GM23338 (cell line): Measurements from ENCODE around the gene PPP4R3C. TPM values are rescaled to one million over a fixed set of nuclear protein-coding genes. Genes with fewer than 3 reads are reported as not detected.

Source experiments
- ATAC-seq: fragments of 200-7000 bp; cut with Tn5 transposase; 3 replicates; pipeline ENCODE4 v1.9.1; 2020
- DNase-seq: peaks from one replicate; pipeline ENCODE4 v3.0.0-alpha.2; 2015; ENCODE audit warnings: low spot score
- H2AFZ ChIP-seq: fragments of 200-600 bp; sonication (generic); 2 replicates; pipeline ENCODE4 v1.8.0; 2016; ENCODE audit warnings: antibody characterized with exemption, mild to moderate bottlenecking, moderate library complexity
- H3F3A ChIP-seq: fragments of 200-600 bp; sonication (generic); replicated peaks from 2 replicates; pipeline ENCODE4 v1.8.0; 2017; ENCODE audit warnings: antibody characterized with exemption, mixed run types, low read depth
- H3K27ac ChIP-seq: fragments of 200-600 bp; sonication (generic); 2 replicates; pipeline ENCODE4 v1.6.1; 2016; ENCODE audit warnings: low read depth
- H3K27me3 ChIP-seq: fragments of 200-600 bp; sonication (generic); 2 replicates; pipeline ENCODE4 v1.8.0; 2016; ENCODE audit warnings: mild to moderate bottlenecking, mixed run types, moderate library complexity; ENCODE audit not compliant: insufficient read depth
- H3K36me3 ChIP-seq: fragments of 200-600 bp; sonication (generic); 2 replicates; pipeline ENCODE4 v1.8.0; 2016; ENCODE audit warnings: mild to moderate bottlenecking; ENCODE audit not compliant: insufficient read depth
- H3K4me1 ChIP-seq: fragments of 200-600 bp; sonication (generic); 2 replicates; pipeline ENCODE4 v1.8.0; 2016; ENCODE audit warnings: mild to moderate bottlenecking, moderate library complexity; ENCODE audit not compliant: insufficient read depth
- H3K4me2 ChIP-seq: fragments of 200-600 bp; sonication (generic); 2 replicates; pipeline ENCODE4 v1.7.1; 2017; ENCODE audit warnings: mixed run types
- H3K4me3 ChIP-seq: fragments of 200-600 bp; sonication (generic); 2 replicates; pipeline ENCODE4 v1.6.1; 2016; ENCODE audit warnings: mixed run types
- H3K79me2 ChIP-seq: fragments of 200-600 bp; sonication (generic); replicated peaks from 2 replicates; pipeline ENCODE4 v1.8.0; 2017; ENCODE audit warnings: mild to moderate bottlenecking; ENCODE audit not compliant: insufficient read depth
- H3K9me2 ChIP-seq: fragments of 200-600 bp; sonication (generic); 2 replicates; pipeline ENCODE4 v1.8.0; 2017; ENCODE audit not compliant: insufficient read depth
- H4K20me1 ChIP-seq: fragments of 200-600 bp; sonication (generic); replicated peaks from 2 replicates; pipeline ENCODE4 v1.8.0; 2017; ENCODE audit warnings: mild to moderate bottlenecking; ENCODE audit not compliant: insufficient read depth
- H3K27ac Mint-ChIP-seq: 2 replicates; pipeline ENCODE4 v1.8.0; 2020; ENCODE audit warnings: inconsistent platforms, mild to moderate bottlenecking, moderate library complexity, mixed read lengths
- H3K27me3 Mint-ChIP-seq: 3 replicates; pipeline ENCODE4 v1.8.0; 2022; ENCODE audit warnings: low read depth, mild to moderate bottlenecking, moderate library complexity, mixed read lengths, inconsistent platforms; ENCODE audit not compliant: insufficient read depth, poor library complexity
- H3K36me3 Mint-ChIP-seq: 3 replicates; pipeline ENCODE4 v1.8.0; 2021; ENCODE audit warnings: low read depth, mild to moderate bottlenecking, inconsistent platforms, moderate library complexity, mixed read lengths
- H3K4me1 Mint-ChIP-seq: 3 replicates; pipeline ENCODE4 v1.8.0; 2020; ENCODE audit warnings: mild to moderate bottlenecking, inconsistent platforms, mixed read lengths
- H3K4me3 Mint-ChIP-seq: 3 replicates; pipeline ENCODE4 v1.8.0; 2021; ENCODE audit warnings: moderate library complexity, mild to moderate bottlenecking, inconsistent platforms, mixed read lengths
- H3K9me3 Mint-ChIP-seq: 3 replicates; pipeline ENCODE4 v1.8.0; 2020; ENCODE audit warnings: moderate library complexity, mild to moderate bottlenecking, inconsistent platforms, mixed read lengths
- CREB1 ChIP-seq: fragments of 250-450 bp; sonication (Bioruptor Pico); IDR thresholded peaks from 2 replicates; pipeline ENCODE4 v1.5.0; 2020; ENCODE audit warnings: low read depth, mild to moderate bottlenecking, moderate library complexity
- EZH2 ChIP-seq: fragments of 200-600 bp; sonication (generic); IDR thresholded peaks from one replicate; pipeline ENCODE4 v1.8.0; 2017; ENCODE audit warnings: antibody characterized with exemption, mild to moderate bottlenecking, low read depth; ENCODE audit not compliant: unreplicated experiment
- EZH2phosphoT487 ChIP-seq: fragments of 200-600 bp; sonication (generic); IDR thresholded peaks from one replicate; pipeline ENCODE4 v1.8.1; 2018; ENCODE audit warnings: antibody characterized with exemption; ENCODE audit not compliant: unreplicated experiment
- JUNB ChIP-seq: IDR thresholded peaks from one replicate; pipeline ENCODE4 v1.6.1; 2016; ENCODE audit warnings: antibody characterized with exemption; ENCODE audit not compliant: unreplicated experiment
- NANOG ChIP-seq: IDR thresholded peaks from 2 replicates; pipeline ENCODE4 v1.6.1; 2016; ENCODE audit warnings: antibody characterized with exemption, borderline replicate concordance
- POLR2AphosphoS5 ChIP-seq: IDR thresholded peaks from 2 replicates; pipeline ENCODE4 v1.6.1; 2016; ENCODE audit warnings: antibody characterized with exemption, low read depth
- STAT1 ChIP-seq: IDR thresholded peaks from one replicate; pipeline ENCODE4 v1.6.1; 2016; ENCODE audit warnings: antibody characterized with exemption; ENCODE audit not compliant: unreplicated experiment
- ZNF114 ChIP-seq: fragments of 250-450 bp; sonication (Bioruptor Pico); IDR thresholded peaks from 2 replicates; pipeline ENCODE4 v1.5.0; 2020; ENCODE audit warnings: mild to moderate bottlenecking, moderate library complexity
- ZNF331 ChIP-seq: fragments of 250-450 bp; sonication (Bioruptor Pico); IDR thresholded peaks from 2 replicates; pipeline ENCODE4 v1.5.0; 2020; ENCODE audit warnings: low read depth, mild to moderate bottlenecking, moderate library complexity
- polyA plus RNA-seq: library from polyadenylated mRNA; unstranded; fragments of >200 nt; fragmentation: Nextera tagmentation; extraction: Ambion mirVana; gene quantifications from 2 replicates; pipeline ENCODE4 v1.2.1, GENCODE V29; 2016
- total RNA-seq: library from RNA; depleted of rRNA; stranded (reverse); fragments of >200 nt; shearing (Covaris generic); gene quantifications from 2 replicates; pipeline ENCODE4 v1.2.3, GENCODE V29; 2014
- TF ChIP-seq, protein P1 (sequence below): IDR thresholded peaks from one replicate; pipeline ENCODE4 v1.6.1; 2018; ENCODE audit warnings: antibody characterized with exemption; ENCODE audit not compliant: unreplicated experiment
- TF ChIP-seq, protein P2 (sequence below), 2 experiments: fragments of 200-600 bp in 1 of 2; sonication (generic) in 1 of 2; conservative IDR thresholded peaks; 2 replicates each; pipeline versions ENCODE4 v1.5.1 to v1.6.1; 2016 to 2017; ENCODE audit warnings: antibody characterized with exemption in 2 of 2, low read depth in 2 of 2, mild to moderate bottlenecking in 2 of 2, moderate library complexity in 1 of 2
- TF ChIP-seq, protein P3 (sequence below): IDR thresholded peaks from 2 replicates; pipeline ENCODE4 v1.6.1; 2016; ENCODE audit warnings: antibody characterized with exemption
- TF ChIP-seq, protein P4 (sequence below): fragments of 250-450 bp; sonication (Bioruptor Pico); IDR thresholded peaks from 2 replicates; pipeline ENCODE4 v1.5.0; 2020; ENCODE audit warnings: mild to moderate bottlenecking, moderate library complexity

PPP4R3C gene
- total and polyA plus RNA-seq, 2 experiments from 2014 or later: not detected

DNA sequence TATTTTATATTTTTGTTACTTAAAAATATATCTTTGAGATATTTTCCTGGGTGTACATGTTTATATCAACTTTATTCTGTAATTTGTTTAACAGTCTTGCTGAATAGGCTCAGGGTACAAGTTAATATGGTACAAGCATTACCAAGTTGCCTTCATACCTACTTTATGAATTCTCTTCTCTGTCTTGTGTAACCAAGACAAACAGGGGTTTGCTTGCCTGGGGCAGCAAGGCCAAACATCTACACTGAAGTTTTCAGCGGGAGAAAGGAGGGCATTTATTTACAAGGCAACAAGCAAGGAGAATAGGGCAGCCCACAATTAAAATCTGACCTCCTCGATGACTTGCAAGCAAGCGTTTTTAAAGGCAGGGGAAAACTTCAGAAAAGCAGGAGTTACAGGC, 24.2 kb downstream of the PPP4R3C start:
- H3K4me1 Mint-ChIP-seq: no peaks in the 10 kb centered on the region
- no peak overlapping the region for H3K4me3 ChIP-seq
- no peaks in the 10 kb centered on the region for H3F3A ChIP-seq
- H3K4me2 ChIP-seq: no peak overlapping the region
- no peak overlapping the region for H2AFZ ChIP-seq
- H3K4me1 ChIP-seq: no peaks in the 10 kb centered on the region
- no peaks in the 10 kb centered on the region for H3K79me2 ChIP-seq
- TF ChIP-seq, protein P1, sequence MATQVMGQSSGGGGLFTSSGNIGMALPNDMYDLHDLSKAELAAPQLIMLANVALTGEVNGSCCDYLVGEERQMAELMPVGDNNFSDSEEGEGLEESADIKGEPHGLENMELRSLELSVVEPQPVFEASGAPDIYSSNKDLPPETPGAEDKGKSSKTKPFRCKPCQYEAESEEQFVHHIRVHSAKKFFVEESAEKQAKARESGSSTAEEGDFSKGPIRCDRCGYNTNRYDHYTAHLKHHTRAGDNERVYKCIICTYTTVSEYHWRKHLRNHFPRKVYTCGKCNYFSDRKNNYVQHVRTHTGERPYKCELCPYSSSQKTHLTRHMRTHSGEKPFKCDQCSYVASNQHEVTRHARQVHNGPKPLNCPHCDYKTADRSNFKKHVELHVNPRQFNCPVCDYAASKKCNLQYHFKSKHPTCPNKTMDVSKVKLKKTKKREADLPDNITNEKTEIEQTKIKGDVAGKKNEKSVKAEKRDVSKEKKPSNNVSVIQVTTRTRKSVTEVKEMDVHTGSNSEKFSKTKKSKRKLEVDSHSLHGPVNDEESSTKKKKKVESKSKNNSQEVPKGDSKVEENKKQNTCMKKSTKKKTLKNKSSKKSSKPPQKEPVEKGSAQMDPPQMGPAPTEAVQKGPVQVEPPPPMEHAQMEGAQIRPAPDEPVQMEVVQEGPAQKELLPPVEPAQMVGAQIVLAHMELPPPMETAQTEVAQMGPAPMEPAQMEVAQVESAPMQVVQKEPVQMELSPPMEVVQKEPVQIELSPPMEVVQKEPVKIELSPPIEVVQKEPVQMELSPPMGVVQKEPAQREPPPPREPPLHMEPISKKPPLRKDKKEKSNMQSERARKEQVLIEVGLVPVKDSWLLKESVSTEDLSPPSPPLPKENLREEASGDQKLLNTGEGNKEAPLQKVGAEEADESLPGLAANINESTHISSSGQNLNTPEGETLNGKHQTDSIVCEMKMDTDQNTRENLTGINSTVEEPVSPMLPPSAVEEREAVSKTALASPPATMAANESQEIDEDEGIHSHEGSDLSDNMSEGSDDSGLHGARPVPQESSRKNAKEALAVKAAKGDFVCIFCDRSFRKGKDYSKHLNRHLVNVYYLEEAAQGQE: no peak
- no peak for TF ChIP-seq JUNB
- no peak for TF ChIP-seq CREB1 (CRISPR knock-in tag)
- no peak for TF ChIP-seq STAT1
- TF ChIP-seq ZNF114 (CRISPR knock-in tag): no peak
- no peak for TF ChIP-seq EZH2
- TF ChIP-seq POLR2AphosphoS5: no peak
- TF ChIP-seq EZH2phosphoT487: no peak
- TF ChIP-seq, protein P2, sequence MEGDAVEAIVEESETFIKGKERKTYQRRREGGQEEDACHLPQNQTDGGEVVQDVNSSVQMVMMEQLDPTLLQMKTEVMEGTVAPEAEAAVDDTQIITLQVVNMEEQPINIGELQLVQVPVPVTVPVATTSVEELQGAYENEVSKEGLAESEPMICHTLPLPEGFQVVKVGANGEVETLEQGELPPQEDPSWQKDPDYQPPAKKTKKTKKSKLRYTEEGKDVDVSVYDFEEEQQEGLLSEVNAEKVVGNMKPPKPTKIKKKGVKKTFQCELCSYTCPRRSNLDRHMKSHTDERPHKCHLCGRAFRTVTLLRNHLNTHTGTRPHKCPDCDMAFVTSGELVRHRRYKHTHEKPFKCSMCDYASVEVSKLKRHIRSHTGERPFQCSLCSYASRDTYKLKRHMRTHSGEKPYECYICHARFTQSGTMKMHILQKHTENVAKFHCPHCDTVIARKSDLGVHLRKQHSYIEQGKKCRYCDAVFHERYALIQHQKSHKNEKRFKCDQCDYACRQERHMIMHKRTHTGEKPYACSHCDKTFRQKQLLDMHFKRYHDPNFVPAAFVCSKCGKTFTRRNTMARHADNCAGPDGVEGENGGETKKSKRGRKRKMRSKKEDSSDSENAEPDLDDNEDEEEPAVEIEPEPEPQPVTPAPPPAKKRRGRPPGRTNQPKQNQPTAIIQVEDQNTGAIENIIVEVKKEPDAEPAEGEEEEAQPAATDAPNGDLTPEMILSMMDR (conservative IDR thresholded peaks at IDR 0.05; ENCODE audit: low read depth in 2 of 2): no peak
- TF ChIP-seq, protein P3, sequence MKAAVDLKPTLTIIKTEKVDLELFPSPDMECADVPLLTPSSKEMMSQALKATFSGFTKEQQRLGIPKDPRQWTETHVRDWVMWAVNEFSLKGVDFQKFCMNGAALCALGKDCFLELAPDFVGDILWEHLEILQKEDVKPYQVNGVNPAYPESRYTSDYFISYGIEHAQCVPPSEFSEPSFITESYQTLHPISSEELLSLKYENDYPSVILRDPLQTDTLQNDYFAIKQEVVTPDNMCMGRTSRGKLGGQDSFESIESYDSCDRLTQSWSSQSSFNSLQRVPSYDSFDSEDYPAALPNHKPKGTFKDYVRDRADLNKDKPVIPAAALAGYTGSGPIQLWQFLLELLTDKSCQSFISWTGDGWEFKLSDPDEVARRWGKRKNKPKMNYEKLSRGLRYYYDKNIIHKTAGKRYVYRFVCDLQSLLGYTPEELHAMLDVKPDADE: no peak
- TF ChIP-seq NANOG: no peak
- no peak for TF ChIP-seq ZNF331 (CRISPR knock-in tag)
- TF ChIP-seq, protein P4, sequence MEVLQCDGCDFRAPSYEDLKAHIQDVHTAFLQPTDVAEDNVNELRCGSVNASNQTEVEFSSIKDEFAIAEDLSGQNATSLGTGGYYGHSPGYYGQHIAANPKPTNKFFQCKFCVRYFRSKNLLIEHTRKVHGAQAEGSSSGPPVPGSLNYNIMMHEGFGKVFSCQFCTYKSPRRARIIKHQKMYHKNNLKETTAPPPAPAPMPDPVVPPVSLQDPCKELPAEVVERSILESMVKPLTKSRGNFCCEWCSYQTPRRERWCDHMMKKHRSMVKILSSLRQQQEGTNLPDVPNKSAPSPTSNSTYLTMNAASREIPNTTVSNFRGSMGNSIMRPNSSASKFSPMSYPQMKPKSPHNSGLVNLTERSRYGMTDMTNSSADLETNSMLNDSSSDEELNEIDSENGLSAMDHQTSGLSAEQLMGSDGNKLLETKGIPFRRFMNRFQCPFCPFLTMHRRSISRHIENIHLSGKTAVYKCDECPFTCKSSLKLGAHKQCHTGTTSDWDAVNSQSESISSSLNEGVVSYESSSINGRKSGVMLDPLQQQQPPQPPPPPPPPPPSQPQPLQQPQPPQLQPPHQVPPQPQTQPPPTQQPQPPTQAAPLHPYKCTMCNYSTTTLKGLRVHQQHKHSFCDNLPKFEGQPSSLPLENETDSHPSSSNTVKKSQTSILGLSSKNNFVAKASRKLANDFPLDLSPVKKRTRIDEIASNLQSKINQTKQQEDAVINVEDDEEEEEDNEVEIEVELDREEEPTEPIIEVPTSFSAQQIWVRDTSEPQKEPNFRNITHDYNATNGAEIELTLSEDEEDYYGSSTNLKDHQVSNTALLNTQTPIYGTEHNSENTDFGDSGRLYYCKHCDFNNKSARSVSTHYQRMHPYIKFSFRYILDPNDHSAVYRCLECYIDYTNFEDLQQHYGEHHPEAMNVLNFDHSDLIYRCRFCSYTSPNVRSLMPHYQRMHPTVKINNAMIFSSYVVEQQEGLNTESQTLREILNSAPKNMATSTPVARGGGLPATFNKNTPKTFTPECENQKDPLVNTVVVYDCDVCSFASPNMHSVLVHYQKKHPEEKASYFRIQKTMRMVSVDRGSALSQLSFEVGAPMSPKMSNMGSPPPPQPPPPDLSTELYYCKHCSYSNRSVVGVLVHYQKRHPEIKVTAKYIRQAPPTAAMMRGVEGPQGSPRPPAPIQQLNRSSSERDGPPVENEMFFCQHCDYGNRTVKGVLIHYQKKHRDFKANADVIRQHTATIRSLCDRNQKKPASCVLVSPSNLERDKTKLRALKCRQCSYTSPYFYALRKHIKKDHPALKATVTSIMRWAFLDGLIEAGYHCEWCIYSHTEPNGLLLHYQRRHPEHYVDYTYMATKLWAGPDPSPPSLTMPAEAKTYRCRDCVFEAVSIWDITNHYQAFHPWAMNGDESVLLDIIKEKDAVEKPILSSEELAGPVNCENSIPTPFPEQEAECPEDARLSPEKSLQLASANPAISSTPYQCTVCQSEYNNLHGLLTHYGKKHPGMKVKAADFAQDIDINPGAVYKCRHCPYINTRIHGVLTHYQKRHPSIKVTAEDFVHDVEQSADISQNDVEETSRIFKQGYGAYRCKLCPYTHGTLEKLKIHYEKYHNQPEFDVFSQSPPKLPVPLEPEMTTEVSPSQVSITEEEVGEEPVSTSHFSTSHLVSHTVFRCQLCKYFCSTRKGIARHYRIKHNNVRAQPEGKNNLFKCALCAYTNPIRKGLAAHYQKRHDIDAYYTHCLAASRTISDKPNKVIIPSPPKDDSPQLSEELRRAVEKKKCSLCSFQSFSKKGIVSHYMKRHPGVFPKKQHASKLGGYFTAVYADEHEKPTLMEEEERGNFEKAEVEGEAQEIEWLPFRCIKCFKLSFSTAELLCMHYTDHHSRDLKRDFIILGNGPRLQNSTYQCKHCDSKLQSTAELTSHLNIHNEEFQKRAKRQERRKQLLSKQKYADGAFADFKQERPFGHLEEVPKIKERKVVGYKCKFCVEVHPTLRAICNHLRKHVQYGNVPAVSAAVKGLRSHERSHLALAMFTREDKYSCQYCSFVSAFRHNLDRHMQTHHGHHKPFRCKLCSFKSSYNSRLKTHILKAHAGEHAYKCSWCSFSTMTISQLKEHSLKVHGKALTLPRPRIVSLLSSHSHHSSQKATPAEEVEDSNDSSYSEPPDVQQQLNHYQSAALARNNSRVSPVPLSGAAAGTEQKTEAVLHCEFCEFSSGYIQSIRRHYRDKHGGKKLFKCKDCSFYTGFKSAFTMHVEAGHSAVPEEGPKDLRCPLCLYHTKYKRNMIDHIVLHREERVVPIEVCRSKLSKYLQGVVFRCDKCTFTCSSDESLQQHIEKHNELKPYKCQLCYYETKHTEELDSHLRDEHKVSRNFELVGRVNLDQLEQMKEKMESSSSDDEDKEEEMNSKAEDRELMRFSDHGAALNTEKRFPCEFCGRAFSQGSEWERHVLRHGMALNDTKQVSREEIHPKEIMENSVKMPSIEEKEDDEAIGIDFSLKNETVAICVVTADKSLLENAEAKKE: no peak
- no peaks in the 10 kb centered on the region for H3K27me3 Mint-ChIP-seq
- no peaks in the 10 kb centered on the region for H4K20me1 ChIP-seq
- no peaks in the 10 kb centered on the region for H3K36me3 Mint-ChIP-seq
- ATAC-seq (no peak), DNase-seq (no peak)
- H3K4me3 Mint-ChIP-seq: no peak overlapping the region
- H3K27ac ChIP-seq: no peak overlapping the region
- H3K9me3 Mint-ChIP-seq: peaks cover 5% of the 10 kb centered on the region; the same call in 2 of the 3 replicates
- no peaks in the 10 kb centered on the region for H3K27me3 ChIP-seq
- no peak overlapping the region for H3K27ac Mint-ChIP-seq
- H3K9me2 ChIP-seq: no peaks in the 10 kb centered on the region
- H3K36me3 ChIP-seq: no peaks in the 10 kb centered on the region
